Epithelial cell of esophagus (primary cell): ENCODE data around the gene CHMP2B.

Experiments
- DNase-seq: peaks from one replicate; pipeline ENCODE4 v3.0.0; 2010; ENCODE audit warnings: low read depth
- H3K4me3 ChIP-seq: 2 replicates; pipeline ENCODE4 v1.5.1; 2011; ENCODE audit warnings: mild to moderate bottlenecking, low read length, control low read depth
- CTCF ChIP-seq: IDR thresholded peaks from 2 replicates; pipeline ENCODE4 v1.5.1; 2011; ENCODE audit warnings: low read depth, mild to moderate bottlenecking, low read length, control low read depth, inconsistent platforms; ENCODE audit not compliant: insufficient read depth; ENCODE audit errors: missing control alignments

The CHMP2B gene

GRCh38 chr3:87227104-87227834, at the start of gene CHMP2B:
TSS of gene CHMP2B (plus strand) at chr3:87227309. CDS start at chr3:87227523, 214 bp downstream.
- H3K4me3 ChIP-seq, result peak within 1 kb of the TSS; percentile 67
- TF ChIP-seq CTCF, result no peak
- DNase-seq, result peak; percentile 96

GRCh38 chr3:87179642-87180041, 47.5 kb upstream of the CHMP2B start:
- DNase-seq, result no peak
- no peak for TF ChIP-seq CTCF
- H3K4me3 ChIP-seq, result no peak overlapping the region

GRCh38 chr3:87181551-87181950, 45.6 kb upstream of the CHMP2B start:
- TF ChIP-seq CTCF, result no peak
- H3K4me3 ChIP-seq, result no peak overlapping the region
- DNase-seq, result no peak

- no peak for DNase-seq
- no peak for TF ChIP-seq CTCF
- no peak overlapping the region for H3K4me3 ChIP-seq
These were observed 45.1 kb upstream of the CHMP2B start for GRCh38 chr3:87182023-87182422.

- H3K4me3 ChIP-seq, result no peak overlapping the region
- TF ChIP-seq CTCF, result no peak
- peak; percentile 16 for DNase-seq
These were observed 40.4 kb upstream of the CHMP2B start for GRCh38 chr3:87186608-87187159.

GRCh38 chr3:87191175-87191574, 35.9 kb upstream of the CHMP2B start:
- TF ChIP-seq CTCF, result no peak
- no peak for DNase-seq

GRCh38 chr3:87191641-87192040, 35.5 kb upstream of the CHMP2B start:
- no peak for DNase-seq
- TF ChIP-seq CTCF, result no peak
- H3K4me3 ChIP-seq, result no peak overlapping the region

More at GRCh38 chr3:87191175-87191574, 35.9 kb upstream of the CHMP2B start:
- no peak overlapping the region for H3K4me3 ChIP-seq
